OCI-LY7 (cell line): Measurements from ENCODE around the gene MYCBPAP.

Source experiments
- EZH2phosphoT487 ChIP-seq: fragments of 200-600 bp; sonication (generic); IDR thresholded peaks from 2 replicates; pipeline ENCODE4 v1.6.1; 2018; ENCODE audit warnings: low read depth, borderline replicate concordance, mild to moderate bottlenecking, mixed run types, antibody characterized with exemption, low read length, moderate library complexity, mixed read lengths
- TF ChIP-seq, protein P1 (sequence below): fragments of 200-600 bp; sonication (generic); conservative IDR thresholded peaks from 2 replicates; pipeline ENCODE4 v1.5.1; 2014; ENCODE audit warnings: mild to moderate bottlenecking, antibody characterized with exemption, low read length, moderate library complexity, mixed read lengths

- TF ChIP-seq, protein P1, sequence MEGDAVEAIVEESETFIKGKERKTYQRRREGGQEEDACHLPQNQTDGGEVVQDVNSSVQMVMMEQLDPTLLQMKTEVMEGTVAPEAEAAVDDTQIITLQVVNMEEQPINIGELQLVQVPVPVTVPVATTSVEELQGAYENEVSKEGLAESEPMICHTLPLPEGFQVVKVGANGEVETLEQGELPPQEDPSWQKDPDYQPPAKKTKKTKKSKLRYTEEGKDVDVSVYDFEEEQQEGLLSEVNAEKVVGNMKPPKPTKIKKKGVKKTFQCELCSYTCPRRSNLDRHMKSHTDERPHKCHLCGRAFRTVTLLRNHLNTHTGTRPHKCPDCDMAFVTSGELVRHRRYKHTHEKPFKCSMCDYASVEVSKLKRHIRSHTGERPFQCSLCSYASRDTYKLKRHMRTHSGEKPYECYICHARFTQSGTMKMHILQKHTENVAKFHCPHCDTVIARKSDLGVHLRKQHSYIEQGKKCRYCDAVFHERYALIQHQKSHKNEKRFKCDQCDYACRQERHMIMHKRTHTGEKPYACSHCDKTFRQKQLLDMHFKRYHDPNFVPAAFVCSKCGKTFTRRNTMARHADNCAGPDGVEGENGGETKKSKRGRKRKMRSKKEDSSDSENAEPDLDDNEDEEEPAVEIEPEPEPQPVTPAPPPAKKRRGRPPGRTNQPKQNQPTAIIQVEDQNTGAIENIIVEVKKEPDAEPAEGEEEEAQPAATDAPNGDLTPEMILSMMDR: no peak
- TF ChIP-seq EZH2phosphoT487: no peak
Observed at GRCh38 chr17:50499721-50500120, 8.5 kb upstream of the MYCBPAP start.
